Endothelial cell of umbilical vein (primary cell): ENCODE data around the gene PLBD1.

ENCODE experiments used
- MAX ChIP-seq: IDR thresholded peaks from 2 replicates; pipeline ENCODE4 v1.6.1; 2011; ENCODE audit not compliant: insufficient read depth, insufficient read length
- POLR2A ChIP-seq: IDR thresholded peaks from 2 replicates; pipeline ENCODE4 v1.6.1; 2012; ENCODE audit warnings: low read depth, mild to moderate bottlenecking, control low read depth, low read length
- POLR2AphosphoS5 ChIP-seq: IDR thresholded peaks from 2 replicates; pipeline ENCODE4 v1.6.1; 2012; ENCODE audit warnings: low read depth, mild to moderate bottlenecking, control low read depth, low read length, moderate library complexity; ENCODE audit not compliant: insufficient read depth
- TF ChIP-seq, protein P1 (sequence below), 2 donors: IDR thresholded peaks; 1 replicate in 1 of 2; 2 replicates in 1 of 2; pipeline ENCODE4 v1.5.1; 2011; ENCODE audit warnings: low read length in 2 of 2, mild to moderate bottlenecking in 2 of 2, moderate library complexity in 2 of 2, control low read depth in 1 of 2, inconsistent platforms in 1 of 2, low read depth in 1 of 2; ENCODE audit not compliant: insufficient read depth in 1 of 2; ENCODE audit errors: extremely low read depth in 1 of 2

GRCh38 chr12:14575585-14575984, 7.9 kb upstream of the PLBD1 start:
- no peak for TF ChIP-seq MAX
- TF ChIP-seq, protein P1, sequence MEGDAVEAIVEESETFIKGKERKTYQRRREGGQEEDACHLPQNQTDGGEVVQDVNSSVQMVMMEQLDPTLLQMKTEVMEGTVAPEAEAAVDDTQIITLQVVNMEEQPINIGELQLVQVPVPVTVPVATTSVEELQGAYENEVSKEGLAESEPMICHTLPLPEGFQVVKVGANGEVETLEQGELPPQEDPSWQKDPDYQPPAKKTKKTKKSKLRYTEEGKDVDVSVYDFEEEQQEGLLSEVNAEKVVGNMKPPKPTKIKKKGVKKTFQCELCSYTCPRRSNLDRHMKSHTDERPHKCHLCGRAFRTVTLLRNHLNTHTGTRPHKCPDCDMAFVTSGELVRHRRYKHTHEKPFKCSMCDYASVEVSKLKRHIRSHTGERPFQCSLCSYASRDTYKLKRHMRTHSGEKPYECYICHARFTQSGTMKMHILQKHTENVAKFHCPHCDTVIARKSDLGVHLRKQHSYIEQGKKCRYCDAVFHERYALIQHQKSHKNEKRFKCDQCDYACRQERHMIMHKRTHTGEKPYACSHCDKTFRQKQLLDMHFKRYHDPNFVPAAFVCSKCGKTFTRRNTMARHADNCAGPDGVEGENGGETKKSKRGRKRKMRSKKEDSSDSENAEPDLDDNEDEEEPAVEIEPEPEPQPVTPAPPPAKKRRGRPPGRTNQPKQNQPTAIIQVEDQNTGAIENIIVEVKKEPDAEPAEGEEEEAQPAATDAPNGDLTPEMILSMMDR (IDR thresholded peaks at IDR 0.05; ENCODE audit: extremely low read depth in 1 of 2, insufficient read depth in 1 of 2, low read depth in 1 of 2, low read length in 2 of 2) = no peak
- no peak for TF ChIP-seq POLR2AphosphoS5
- TF ChIP-seq POLR2A = no peak
